ENCODE data around the gene ZNF805.
"Not testable (repeated sequence)": the region's sequence is repeated elsewhere in the genome, so short reads cannot be mapped to it uniquely, and the experiment has no call there.

Gene ZNF805

DNA sequence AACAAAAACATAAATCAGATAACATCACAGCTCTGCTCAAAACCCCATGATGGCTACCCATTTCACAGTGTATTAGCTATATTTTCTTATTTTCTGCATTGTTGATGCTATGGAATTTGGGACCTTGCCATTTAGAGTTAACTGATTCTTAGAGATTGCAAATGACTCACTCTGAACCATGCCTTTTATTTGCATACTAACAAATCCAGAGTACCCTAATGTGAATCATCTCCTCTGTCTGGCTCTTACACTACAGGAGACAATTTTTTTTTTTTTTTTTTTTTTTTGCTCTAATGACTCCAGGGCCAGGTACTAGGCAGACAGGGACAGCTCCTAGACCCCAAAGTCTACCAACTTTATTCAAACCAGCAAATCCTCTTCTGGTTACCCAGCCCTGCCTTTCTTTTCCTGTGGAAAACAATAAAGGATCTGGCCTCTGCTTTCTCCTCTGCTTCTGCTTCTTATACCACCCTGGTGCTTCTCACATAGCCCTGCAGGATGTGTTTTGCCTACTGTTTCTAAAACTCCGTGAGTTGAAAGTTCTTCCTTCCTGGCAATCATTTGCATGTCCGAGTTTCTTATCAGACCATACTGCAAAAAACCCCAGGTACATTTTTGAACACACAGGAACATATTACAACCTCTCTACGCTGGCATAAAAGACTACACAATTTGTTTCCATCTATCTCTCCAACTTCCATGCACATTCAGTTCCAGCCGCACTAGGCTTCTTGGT lies 29.3 kb downstream of the ZNF805 start:
- DNase-seq, result no peak

DNA sequence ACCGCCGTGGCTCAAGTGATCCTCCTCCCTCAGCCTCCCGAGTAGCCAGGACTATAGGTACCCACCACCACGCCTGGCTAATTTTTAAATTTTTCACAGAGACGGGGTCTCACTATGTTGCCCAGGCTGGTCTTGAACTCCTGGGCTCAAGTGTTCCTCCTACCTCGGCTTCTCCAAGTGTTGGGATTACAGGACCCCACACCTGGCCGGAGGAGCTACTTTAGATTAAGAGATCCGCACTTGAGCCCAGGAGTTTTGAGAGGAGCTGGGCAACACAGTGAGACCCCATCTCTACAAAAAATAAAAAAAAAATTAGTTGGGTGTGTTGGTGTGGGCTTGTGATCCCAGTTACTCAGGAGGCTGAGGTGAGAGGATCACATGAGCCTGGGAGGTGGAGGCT lies 30.8 kb downstream of the ZNF805 start:
- DNase-seq, result no peak

DNA sequence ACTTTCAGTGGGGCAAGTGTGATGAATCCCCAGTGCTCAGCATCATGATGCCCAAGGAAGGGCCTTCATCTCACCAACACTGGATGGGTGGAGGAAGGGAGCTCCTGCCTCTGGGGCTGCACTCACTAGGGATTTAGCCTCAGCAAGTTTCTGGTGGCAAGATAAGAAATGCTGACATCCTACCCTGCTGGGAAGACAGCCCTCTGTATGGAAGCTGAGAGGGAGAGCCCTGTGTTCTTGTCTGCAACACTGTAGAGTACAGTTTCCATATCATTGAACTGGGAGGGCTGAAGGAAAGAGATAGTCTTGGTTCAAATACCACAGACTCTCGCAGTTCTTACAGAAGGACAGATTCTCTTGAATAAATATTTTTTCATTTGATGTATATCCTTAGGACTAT lies 32.6 kb downstream of the ZNF805 start:
- no peak for DNase-seq

DNA sequence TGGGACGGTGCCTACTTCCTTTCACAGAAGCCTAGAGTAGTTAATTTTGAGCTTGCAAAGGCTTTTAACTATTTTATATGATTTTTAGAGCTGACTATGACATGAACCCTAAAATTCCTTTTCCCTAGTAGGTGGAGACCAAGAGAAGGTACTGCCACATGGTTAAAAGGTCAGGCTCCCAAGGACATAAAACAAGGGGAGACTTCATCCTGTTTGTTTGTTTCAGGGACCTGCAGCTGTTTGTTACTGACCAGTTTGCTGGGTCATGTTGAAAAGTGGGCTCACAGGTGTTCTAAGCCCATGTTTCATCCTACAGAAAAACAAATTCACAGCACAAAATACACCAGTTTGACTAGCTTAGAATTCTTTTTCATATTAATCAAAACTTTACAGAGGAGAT lies 36.0 kb downstream of the ZNF805 start:
- no peak for DNase-seq

DNA sequence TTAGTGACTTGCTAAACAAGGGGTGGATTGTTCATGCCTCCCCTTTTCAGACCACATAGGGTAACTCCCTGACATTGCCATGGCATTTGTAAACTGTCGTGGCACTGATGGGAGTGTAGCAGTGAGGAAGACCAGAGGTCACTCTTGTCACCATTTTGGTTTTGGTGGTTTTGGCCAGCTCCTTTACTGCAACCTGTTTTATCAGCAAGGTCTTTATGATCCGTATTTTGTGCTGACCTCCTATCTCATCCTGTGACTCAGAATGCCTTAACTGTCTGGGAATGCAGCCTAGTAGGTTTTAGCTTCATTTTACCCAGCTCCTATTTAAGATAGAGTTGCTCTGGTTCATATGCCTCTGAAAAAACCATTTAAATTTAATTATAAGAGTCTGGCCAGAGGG lies 38.0 kb downstream of the ZNF805 start:
- DNase-seq, result not testable (repeated sequence)

DNA sequence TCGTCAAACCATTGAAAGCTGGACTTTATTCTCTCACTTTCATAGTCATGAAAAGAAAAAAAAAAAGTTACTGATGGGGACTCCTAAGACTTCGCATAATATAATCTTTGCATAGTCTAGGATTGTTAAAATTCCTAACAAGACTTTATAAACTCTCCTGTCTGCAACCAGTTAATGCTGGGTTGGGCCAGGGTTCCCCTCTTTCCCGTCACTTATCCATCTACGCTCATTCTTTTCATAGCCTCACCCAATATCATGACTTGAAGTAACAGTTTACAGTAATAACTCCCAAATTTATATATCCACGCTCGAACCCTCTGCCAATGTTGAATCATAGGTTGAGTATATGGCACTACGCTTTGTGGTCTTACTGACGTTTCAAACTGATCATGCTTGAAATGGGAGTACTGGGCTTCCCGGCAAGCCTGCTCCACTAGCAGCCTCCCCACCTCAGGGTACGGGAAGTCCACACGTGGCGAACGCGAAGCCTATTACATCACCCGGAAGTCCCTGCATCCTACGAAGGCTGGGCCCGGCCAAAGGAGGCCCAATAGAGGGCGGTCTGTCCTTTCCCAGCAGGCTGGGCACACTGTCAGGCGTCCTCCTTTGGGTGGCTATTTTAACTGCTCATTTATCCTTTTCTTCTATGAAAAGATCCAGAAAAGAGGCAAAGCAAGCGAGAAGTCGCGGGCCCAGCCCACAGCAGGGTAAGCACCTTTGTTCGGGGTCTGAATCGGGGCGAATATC lies 39.2 kb downstream of the ZNF805 start:
- peak; percentile 81 to 89 for DNase-seq

DNA sequence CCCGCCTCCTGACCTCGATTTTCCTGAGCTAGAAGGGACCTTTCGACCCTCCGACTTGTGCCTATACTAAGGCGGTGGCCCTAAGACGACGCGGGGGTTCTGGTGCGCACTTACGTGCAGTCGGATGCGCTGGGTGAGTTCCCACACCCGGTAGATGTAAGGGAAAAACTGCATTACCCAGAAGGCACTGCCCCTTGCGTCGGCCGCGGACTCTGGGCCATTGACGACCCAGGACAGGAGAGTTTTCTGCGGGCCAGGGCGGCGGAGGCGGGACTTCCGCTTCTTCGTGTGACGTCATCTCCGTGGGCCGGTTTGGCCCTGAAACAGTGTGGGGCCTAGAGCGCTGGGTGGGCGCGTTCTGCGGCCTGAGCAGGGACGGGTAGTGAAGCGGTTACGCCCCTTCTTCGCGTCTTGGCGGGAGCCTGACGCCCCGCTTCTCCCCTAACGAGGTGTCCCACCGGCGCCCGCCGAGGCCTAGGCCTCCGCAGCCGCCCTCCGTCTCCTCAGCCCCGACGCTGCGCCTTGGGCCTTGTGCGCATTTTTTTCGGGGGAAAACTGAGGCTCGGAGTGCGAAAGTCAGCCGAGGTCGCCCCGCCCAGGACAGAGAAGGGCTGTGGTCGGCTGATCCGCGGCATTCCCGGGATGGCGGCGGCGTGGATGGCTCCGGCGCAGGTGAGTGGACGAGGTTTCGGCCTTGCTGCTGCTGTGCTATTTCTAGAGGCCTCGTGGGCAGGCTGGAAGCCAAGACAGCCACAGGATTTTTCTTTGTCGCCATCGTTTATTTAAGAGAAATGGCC lies 39.9 kb downstream of the ZNF805 start, which contains the start of gene ZNF460:
ZNF460 (plus strand) TSS at position 321 of the 797 bp plus-strand sequence; CDS start at position 643, 322 bp downstream.
- peak; percentile 95 to 96 for DNase-seq

DNA sequence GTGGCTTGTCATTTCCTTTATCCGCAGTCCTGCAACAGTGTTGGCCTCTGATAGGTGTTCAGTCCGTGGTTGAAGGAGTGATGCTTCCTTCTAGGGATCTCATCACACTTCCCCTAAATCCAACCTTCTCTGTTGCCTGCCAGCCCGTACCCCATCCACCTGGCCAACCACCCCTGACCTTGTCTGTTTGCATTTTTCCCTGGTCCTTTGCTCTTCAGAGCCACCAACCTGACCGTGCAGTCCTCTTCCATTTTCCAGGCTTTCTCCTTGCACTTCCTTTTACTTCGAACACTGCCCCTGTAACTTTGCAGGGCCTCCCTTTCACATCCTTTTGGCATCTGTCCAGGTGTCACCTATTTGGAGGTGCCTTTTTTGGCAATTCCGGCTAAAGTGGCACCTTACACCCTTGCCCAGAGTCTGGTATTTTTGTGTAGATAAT lies 40.5 kb downstream of the ZNF805 start:
- DNase-seq, result peak; percentile 12 to 17

DNA sequence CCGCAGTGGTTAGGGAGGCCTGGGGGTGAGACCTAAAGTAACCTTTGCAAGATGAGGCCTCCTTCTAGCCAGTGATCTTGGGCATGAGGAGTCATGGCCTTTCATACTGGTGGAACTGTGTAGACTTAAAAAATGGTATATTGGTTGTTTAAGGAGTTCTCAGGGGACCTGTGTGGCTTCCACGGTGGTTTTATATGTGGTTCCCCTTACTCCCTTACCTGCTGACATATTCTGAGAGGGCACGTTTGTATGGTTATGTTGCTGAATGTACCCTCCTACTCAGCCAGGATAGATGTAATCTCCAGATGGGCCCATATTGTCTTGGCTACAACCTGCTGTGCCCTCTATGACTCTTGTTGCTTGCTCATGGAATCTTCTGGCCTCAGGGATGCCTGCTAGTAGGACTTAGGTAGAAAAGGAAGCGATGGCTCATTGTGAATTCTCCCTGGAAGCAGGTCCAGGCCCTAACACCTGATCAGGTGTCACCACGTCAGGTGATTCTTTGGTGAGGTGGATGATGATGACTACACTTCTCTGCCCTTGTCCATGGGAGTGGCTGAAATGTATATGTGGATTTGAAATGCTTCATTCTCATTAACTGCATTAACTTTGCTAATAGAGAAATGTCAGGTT lies 41.7 kb downstream of the ZNF805 start:
- DNase-seq, result no peak

DNA sequence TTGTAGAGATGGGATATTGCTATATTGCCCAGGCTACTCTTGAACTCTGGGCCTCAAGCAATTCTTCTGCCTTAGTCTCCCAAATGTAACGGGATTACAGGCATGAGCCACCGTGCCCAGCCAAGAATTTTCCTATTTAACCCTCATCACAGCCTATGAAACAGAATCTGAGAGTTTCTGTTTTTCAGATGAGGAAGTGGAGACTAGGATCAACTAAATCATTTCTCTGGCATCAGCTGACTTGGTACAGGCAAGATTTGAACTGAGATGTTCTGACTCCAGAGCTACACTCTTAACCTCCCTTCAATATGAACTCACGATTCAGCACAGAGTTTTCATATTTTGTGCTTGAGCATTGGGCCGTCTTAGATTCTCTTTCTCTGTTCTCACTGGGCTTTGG lies 47.9 kb downstream of the ZNF805 start:
- DNase-seq, result no peak

DNA sequence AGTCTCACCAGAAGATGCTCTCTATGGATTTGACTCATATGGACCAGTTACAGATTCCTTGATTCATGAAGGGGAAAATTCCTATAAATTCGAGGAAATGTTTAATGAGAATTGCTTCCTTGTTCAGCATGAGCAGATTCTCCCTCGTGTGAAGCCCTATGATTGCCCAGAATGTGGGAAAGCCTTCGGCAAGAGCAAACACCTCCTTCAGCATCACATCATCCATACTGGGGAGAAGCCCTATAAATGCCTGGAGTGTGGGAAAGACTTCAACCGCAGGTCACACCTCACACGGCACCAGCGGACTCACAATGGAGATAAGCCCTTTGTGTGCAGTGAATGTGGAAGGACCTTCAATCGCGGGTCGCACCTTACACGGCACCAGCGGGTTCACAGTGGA lies 50.5 kb downstream of the ZNF805 start:
- DNase-seq, result no peak

DNA sequence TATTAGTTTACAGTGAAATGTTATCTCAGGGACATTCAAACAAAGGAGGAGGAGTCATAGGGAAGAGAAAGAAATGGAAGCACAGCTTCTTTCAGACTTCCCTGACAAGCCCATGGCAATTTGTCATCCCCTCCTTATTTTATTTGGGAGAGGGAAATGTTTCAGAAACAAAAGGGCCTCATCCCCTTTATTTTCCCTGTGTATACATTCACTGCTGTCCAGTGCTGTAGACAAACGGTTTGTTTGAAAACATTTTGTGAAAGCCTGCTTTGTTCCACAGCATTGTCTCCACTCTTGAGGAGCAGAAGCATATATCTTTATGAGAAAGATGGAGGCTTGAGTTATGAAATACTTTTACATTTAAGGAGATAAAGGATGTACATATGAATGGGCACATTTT lies 52.1 kb downstream of the ZNF805 start:
- DNase-seq, result no peak

DNA sequence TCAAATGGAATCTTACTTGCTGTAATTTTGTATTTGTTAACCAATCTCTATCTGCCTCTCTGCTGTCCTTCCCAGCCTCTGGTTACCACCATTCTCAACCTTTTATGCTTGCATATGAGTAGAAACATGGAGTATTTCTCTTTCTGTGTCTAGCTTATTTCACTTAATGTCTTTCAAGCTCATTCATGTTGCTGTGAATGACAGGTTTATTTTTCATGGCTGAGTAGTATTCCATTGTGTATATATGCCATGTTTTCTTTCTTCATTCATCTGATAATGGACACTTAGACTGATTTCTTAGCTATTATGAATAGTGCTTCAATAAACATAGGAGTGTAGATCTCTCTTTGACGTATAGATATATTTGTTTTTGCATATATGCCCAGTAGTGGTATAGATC lies 53.3 kb downstream of the ZNF805 start:
- no peak for DNase-seq

DNA sequence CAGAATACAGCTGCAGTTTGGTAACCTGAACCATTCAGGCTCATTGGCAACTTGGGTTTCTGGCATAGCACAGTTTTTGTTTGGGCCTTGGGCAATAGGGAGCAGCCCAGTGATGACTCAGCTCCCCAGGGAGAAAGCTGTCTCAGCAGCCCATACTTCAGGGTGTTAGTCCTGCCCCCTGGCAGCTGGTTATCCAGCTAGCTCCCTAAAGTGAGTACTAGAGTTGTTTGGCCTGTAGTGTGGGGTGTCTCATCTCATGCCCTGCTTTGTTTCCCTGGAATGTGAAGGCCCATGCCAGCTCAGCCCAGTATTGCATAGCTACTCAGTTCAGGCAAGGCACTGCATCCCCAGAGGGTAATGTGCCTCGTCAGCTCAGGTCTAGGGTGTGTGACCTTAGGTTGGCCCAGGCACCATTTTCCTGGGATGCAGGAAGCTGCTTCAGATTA lies 61.6 kb downstream of the ZNF805 start:
- DNase-seq, result no peak

DNA sequence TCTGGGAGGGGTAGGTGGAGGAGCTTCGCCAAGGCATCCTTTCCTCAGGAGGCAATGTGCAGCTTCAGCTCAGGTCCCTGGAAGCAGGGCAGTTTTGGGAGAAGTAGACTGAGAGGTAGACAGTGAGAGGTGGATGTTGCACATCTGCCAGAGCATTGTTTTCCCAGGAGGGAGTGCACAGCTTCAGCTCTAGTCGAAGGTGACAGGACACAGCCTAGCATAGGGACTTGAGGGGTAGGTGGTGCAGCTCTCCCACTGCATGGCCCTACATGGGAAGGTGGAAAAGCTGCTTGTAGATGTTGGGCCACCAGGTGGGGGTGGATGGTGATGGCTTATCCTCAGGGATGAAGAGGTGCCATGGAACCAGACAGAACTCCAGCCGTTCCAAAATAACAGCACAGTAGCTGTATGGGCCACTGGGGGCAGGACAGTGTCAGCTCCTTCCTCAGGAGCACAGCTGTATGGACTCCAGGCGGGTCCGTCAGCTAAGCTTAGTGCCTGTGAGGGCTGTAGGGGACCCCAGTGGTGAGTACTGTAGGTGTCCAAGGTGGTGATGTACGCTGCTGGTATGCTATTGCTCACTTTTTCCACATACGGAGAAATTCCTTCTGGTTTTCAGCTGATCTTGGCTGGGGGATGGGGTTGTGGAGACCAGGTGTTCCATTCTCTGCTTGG lies 62.4 kb downstream of the ZNF805 start:
- DNase-seq, result no peak

All from activated CD4-positive, alpha-beta T cell treated with anti-CD3 and anti-CD28 coated beads for 4 hours (primary cell).